ENCODE results near the gene TMC8.

Gene TMC8

GRCh38 chr17:78182504-78182903 lies 51.9 kb downstream of the TMC8 start:
- DNase-seq (ENCODE audit: low read depth) = no peak

DNA sequence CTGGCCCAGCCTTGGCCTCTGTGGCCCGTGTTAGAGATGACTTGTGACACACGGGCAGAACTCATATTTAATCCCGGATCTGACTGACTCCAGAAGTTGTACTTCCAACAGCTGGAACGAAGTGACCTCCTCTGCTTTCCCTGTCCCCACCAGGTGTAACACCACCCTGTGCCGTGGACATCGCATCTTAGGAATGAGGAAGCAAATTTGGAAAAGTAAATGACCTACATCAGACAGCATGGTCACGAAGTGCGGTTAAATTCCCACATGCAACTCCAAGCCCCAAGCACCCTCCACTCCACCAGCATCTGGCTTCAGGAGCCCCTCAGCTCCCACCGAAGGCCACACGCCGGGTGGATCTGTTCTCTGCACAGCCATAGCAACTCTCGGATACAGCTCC lies 53.3 kb downstream of the TMC8 start:
- no peak for DNase-seq (ENCODE audit: low read depth)

- no peak for DNase-seq (ENCODE audit: low read depth)
Measured at GRCh38 chr17:78184351-78184750, 53.8 kb downstream of the TMC8 start.

DNA sequence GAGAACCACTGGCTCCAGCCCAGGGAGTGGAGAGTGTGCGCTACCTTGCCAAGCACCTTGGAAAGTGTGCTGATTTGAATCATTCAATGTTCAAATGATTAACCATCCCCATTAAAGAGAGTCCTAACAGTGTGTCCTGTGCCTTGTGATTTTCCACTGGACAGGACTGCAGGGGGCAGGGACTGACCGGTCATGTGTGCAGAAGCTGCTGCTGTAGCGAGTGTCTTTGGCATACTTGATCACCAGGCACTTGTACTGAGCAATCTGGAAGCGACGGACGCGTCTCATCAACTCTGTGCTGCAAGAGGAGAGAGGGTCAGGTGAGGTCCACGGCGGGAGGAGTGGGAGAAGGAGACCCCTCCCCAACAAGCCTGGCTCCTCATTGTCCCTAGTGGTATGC lies 54.3 kb downstream of the TMC8 start:
- DNase-seq (ENCODE audit: low read depth) = no peak

GRCh38 chr17:78185981-78186691 lies 55.6 kb downstream of the TMC8 start:
- no peak for DNase-seq (ENCODE audit: low read depth)

DNA sequence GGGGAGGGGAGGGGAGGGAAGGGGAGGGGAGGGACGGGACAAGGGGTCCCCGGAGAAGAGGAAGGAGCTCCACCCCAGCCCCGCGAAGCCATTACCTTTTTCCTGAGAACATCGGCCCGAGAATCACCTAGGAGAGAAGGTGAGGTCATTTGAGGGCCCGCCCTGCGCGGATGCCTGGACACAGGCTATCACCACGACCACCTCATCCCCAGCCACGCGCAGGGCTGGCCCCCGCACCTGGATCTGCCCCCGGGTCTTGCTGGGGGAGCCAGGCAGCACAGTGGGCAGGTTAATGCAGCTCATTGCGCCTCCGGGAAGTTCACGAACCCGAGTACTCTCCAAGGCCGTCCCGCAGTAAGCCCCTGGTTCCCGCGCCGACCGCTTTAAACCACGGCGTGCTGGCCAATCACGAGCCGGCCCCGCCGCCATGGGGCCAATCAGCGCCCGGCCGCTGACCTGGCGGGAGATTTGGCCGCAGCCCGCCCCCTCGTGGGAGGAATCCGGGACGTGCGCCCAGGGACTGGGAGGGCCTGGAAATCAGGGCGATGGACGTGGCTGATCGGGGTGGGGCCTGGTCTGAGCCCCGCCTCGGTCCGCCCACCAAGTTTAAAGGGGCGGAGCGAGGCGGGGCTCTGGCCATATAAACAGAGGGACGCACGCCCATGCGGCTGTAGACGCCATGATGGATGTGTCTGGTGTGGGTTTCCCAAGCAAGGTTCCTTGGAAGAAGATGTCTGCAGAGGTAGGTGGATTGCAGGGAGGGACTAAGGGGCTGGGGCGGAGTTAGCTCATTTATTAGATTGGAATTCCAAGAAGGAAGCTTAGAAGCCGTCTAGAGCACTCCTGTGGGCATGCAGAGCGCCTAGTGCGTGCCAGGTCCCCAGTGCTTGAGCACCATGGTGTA lies 56.4 kb downstream of the TMC8 start, which contains the start of the genes AFMID and TK1:
AFMID (plus strand) TSS at position 671 of the 904 bp plus-strand sequence; CDS start at position 680, 9 bp downstream.
TK1 (minus strand) TSS at position 361 of the 904 bp plus-strand sequence; CDS start at position 303, 58 bp downstream.
- DNase-seq (ENCODE audit: low read depth) = peak; percentile 88

Measured in HS-5 (cell line).